ENCODE results near the gene OPN1SW.

DNA sequence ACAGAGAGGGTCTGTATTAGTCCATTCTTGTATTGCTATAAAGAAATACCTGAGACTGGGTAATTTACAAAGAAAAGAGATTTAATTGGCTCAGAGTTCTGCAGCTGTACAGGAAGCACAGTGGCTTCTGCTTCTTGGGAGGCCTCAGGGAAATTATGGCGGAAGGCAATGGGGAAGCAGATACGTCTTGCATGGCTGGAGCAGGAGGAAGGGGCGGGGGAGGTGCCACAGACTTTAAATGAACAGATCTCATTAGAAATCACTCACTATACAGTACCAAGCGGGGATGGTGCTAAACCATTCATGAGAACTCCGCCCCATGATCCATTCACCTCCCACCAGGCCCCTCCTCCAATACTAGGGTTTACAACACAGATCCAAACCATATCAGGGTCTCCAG is 40.2 kb downstream of the OPN1SW start:
- TF ChIP-seq CTCF (IDR thresholded peaks at IDR 0.05) (no peak), POLR2A (IDR thresholded peaks at IDR 0.05) (no peak)

Measured in esophagus squamous epithelium (tissue), 4 donors.